K562 (cell line): ENCODE results near the gene CEP131. TPM values are rescaled to one million over a fixed set of nuclear protein-coding genes. Genes with fewer than 3 reads are reported as not detected.
A peak's percentile ranks its signal among the peaks of the same experiment; 100 is the strongest.

Experiments
- ATAC-seq: fragments of 200-7000 bp; cut with Tn5 transposase; 3 replicates; pipeline ENCODE4 v1.9.1; 2020; ENCODE audit warnings: moderate library complexity
- BruUV-seq: library from RNA; stranded (reverse); fragments of 400-500 nt; replicated peaks from 2 replicates; lab custom pipeline; 2021; lab: Mats Ljungman, UMichigan
- CTCF ChIA-PET: fragments of 300-600 bp; formaldehyde crosslinking; extraction: SDS; loops from one replicate; lab custom pipeline; 2021; ENCODE audit warnings: low intra/inter-chr PET ratio; lab: Yijun Ruan, JAX
- POLR2A ChIA-PET: fragments of 300-600, 350-650 bp; sonication (Branson Sonifier 250); formaldehyde crosslinking; extraction: SDS; loops from one replicate; lab custom pipeline; 2021; ENCODE audit warnings: antibody characterized with exemption, inconsistent platforms; lab: Yijun Ruan, JAX
- DNase-seq, 4 experiments: peaks; one replicate each; pipeline versions ENCODE4 v3.0.0 to v3.0.0-alpha.2; 2011 to 2018; ENCODE audit warnings: low spot score in 3 of 4, mixed read lengths in 3 of 4; ENCODE audit errors: extremely low read depth in 1 of 4
- FAIRE-seq: peaks from 2 replicates; lab custom pipeline; 2011; peaks lifted over from hg19 to GRCh38; lab: Jason Lieb, UNC
- H2AFZ ChIP-seq: 2 replicates; pipeline ENCODE4 v1.6.0; 2011; ENCODE audit warnings: low read depth, low read length, control low read depth, inconsistent platforms
- H3K27ac ChIP-seq: fragments of 200-600 bp; 3 replicates; pipeline ENCODE4 v1.8.0; 2011; ENCODE audit warnings: low read depth, mild to moderate bottlenecking, control low read depth, inconsistent platforms, low read length, moderate library complexity, mixed read lengths; ENCODE audit errors: extremely low read depth
- H3K27me3 ChIP-seq, 2 experiments: fragments of 300-600 bp in 1 of 2; 2 replicates in 1 of 2; 3 replicates in 1 of 2; pipeline versions ENCODE4 v1.6.0 to v1.8.0; 2011; ENCODE audit warnings: inconsistent platforms in 2 of 2, low read length in 2 of 2, mild to moderate bottlenecking in 1 of 2, mixed read lengths in 1 of 2, moderate library complexity in 1 of 2; ENCODE audit not compliant: control insufficient read depth in 2 of 2, insufficient read depth in 2 of 2
- H3K36me3 ChIP-seq: fragments of 300-600 bp; 3 replicates; pipeline ENCODE4 v1.8.0; 2011; ENCODE audit warnings: mild to moderate bottlenecking, low read length, inconsistent platforms; ENCODE audit not compliant: control insufficient read depth, insufficient read depth
- H3K4me1 ChIP-seq, 2 experiments: fragments of 200-600 bp in 1 of 2; replicated peaks in 1 of 2; 2 replicates in 1 of 2; 3 replicates in 1 of 2; pipeline versions ENCODE4 v1.5.1 to v1.8.0; 2011; ENCODE audit warnings: inconsistent platforms in 2 of 2, low read length in 2 of 2, mild to moderate bottlenecking in 1 of 2, mixed read lengths in 1 of 2, moderate library complexity in 1 of 2; ENCODE audit not compliant: control insufficient read depth in 2 of 2, insufficient read depth in 2 of 2
- H3K4me2 ChIP-seq: 2 replicates; pipeline ENCODE4 v1.6.1; 2011; ENCODE audit warnings: low read length, control low read depth, inconsistent platforms, mixed read lengths; ENCODE audit not compliant: insufficient read depth
- H3K4me3 ChIP-seq: fragments of 200-600 bp; sonication (generic), shearing (Covaris generic); 2 replicates; pipeline ENCODE4 v1.5.1; 2016; ENCODE audit warnings: control low read depth, inconsistent platforms
- H3K79me2 ChIP-seq: fragments of 200-600 bp; 3 replicates; pipeline ENCODE4 v1.8.0; 2011; ENCODE audit warnings: low read length, inconsistent platforms; ENCODE audit not compliant: control insufficient read depth, insufficient read depth
- H3K9ac ChIP-seq, 2 experiments: 2 replicates each; pipeline versions ENCODE4 v1.6.0 to v1.6.1; 2011; ENCODE audit warnings: low read depth in 2 of 2, low read length in 2 of 2, control low read depth in 1 of 2, inconsistent platforms in 1 of 2, mild to moderate bottlenecking in 1 of 2, mixed read lengths in 1 of 2; ENCODE audit not compliant: insufficient read depth in 1 of 2
- H3K9me1 ChIP-seq: one replicate; pipeline ENCODE4 v1.6.0; 2011; ENCODE audit warnings: inconsistent platforms, mild to moderate bottlenecking, low read length, moderate library complexity; ENCODE audit not compliant: control insufficient read depth, insufficient read depth
- H3K9me3 ChIP-seq: replicated peaks from 2 replicates; pipeline ENCODE4 v1.5.1; 2011; ENCODE audit warnings: low read depth, low read length, inconsistent platforms; ENCODE audit not compliant: control insufficient read depth, insufficient read depth
- H4K20me1 ChIP-seq: replicated peaks from 2 replicates; pipeline ENCODE4 v1.6.1; 2011; ENCODE audit warnings: low read length, inconsistent platforms, mixed read lengths; ENCODE audit not compliant: control insufficient read depth, insufficient read depth
- EGR1 ChIP-seq: fragments of 450-650 bp; conservative IDR thresholded peaks from 2 replicates; pipeline ENCODE4 v1.6.1; 2017; ENCODE audit warnings: mild to moderate bottlenecking
- ESRRA ChIP-seq: fragments of 450-650 bp; IDR thresholded peaks from 2 replicates; pipeline ENCODE4 v1.6.1; 2014; ENCODE audit warnings: low read depth, mild to moderate bottlenecking, moderate library complexity, borderline replicate concordance
- FUS ChIP-seq: fragments of 200-400 bp; formaldehyde crosslinking; optimal IDR thresholded peaks from 2 replicates; pipeline ENCODE3; 2017; ENCODE audit warnings: low read depth, low read length
- RFX5 ChIP-seq: IDR thresholded peaks from 2 replicates; pipeline ENCODE4 v1.6.1; 2011; ENCODE audit warnings: low read depth, mild to moderate bottlenecking, improper control_type of control experiment, low read length
- ZNF778 ChIP-seq: fragments of 450-650 bp; formaldehyde crosslinking; IDR thresholded peaks from 2 replicates; pipeline ENCODE4 v1.4.0; 2020; ENCODE audit warnings: mild to moderate bottlenecking, moderate library complexity
- WGBS: fragments of 100-300 bp; shearing (Covaris generic); methylation state at CpG from one replicate; pipeline ENCODE4 v1.1.6; 2016; ENCODE audit warnings: low coverage, mixed read lengths; ENCODE audit not compliant: insufficient coverage; ENCODE audit errors: missing lambda C conversion rate; 5-methylcytosine and 5-hydroxymethylcytosine counted together
- in situ Hi-C: fragments of 300-500 bp; cut with MboI; formaldehyde crosslinking; loops from 4 replicates; pipeline ENCODE4 v1.15.0; 2018; ENCODE audit warnings: inconsistent platforms, mixed read lengths
- intact Hi-C: fragments of 100-400 bp; cut with micrococcal nuclease; formaldehyde crosslinking; loops from 2 replicates; pipeline ENCODE4 v1.14.2; 2022
- polyA plus RNA-seq, 8 experiments: library from polyadenylated mRNA; depleted of rRNA in 4 of 8; stranded (reverse) in 5 of 8; unstranded in 3 of 8; fragments of >200 nt; fragmentation: Nextera tagmentation in 2 of 8; fragmentation: Illumina TruSeq in 1 of 8; extraction: Ambion mirVana in 2 of 8; extraction: Trizol in 1 of 8; gene quantifications; 2 replicates each; pipeline versions ENCODE4 v1.2.1 to v1.2.3, GENCODE V29; 2011 to 2014; ENCODE audit warnings: inconsistent platforms in 1 of 8, missing spikeins in 1 of 8
- total RNA-seq, 7 experiments: library from RNA; depleted of rRNA in 6 of 7; stranded (reverse); fragments of >200 nt in 6 of 7; fragmentation: Illumina TruSeq in 2 of 7; extraction: Trizol in 2 of 7; gene quantifications; 2 replicates each; pipeline versions ENCODE4 v1.2.1 to v1.2.3, GENCODE V29; 2011 to 2021; ENCODE audit warnings: low replicate concordance in 1 of 7

CEP131 gene
- total and polyA plus RNA-seq, 9 of the 15 experiments (the other 6 are each of a cell fraction or from before 2014, with no cell fraction given), result 0.24 to 21.2 (median 2.3) TPM

DNA sequence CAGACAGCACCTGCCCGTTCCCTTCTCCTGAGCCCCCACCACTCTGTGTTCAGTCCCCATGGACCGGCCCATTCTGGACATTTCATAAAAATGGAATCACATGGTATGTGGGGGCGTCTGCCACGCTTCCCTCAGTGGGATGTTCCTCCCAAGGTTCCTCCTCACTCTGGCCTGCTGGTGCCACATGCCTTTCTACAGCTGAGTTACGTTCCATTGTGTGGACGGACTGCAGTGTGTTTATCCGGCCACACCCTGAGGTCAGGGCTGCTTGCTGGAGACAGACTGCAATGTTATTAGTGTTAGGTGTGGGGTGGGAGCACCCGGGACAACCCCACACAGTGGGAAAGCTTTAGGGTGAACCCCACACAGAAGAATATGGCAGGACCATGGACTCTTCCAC lies 50.8 kb downstream of the CEP131 start:
- no peaks in the 10 kb centered on the region for H3K79me2 ChIP-seq
- no peak overlapping the region for H3K9ac ChIP-seq
- FAIRE-seq (no peak), DNase-seq (no peak)
- no peak overlapping the region for H3K4me3 ChIP-seq
- BruUV-seq, result no TSS peak
- no peaks in the 10 kb centered on the region for H3K9me1 ChIP-seq
- H3K9me3 ChIP-seq, result no peaks in the 10 kb centered on the region; the same call in none of the 2 replicates
- ChIA-PET POLR2A (interaction anchor here (0.6 to 0.8 kb wide), 2 partner anchors 10 to 28 kb away, joined by 3 to 5 read pairs; no protein-coding TSS in a partner anchor), CTCF (no interaction called here)
- intact Hi-C loops, result no loop called here
- peaks cover 5 to 44% of the 10 kb centered on the region in 2 experiments; a peak in 4 of 5 replicates for H3K27me3 ChIP-seq
- peaks cover 0 to 12% of the 10 kb centered on the region in 2 experiments; a peak in 2 of 5 replicates for H3K4me1 ChIP-seq
- H4K20me1 ChIP-seq, result 0 out of 2 replicates have a peak, but pooled peaks cover 5% of the 10 kb centered on the region
- TF ChIP-seq ZNF778 (CRISPR knock-in tag), result no peak
- TF ChIP-seq EGR1, result 0 out of 2 replicates have a peak, but pooled peaks have one; percentile 14
- TF ChIP-seq FUS, result no peak
- no peak for TF ChIP-seq ESRRA
- TF ChIP-seq RFX5, result no peak
- TF ChIP-seq, all 486 proteins: peak for 1
- ATAC-seq, result peak; percentile 36; the same call in 1 of the 3 replicates
- H3K4me2 ChIP-seq, result no peak overlapping the region
- no peak overlapping the region for H2AFZ ChIP-seq
- WGBS, result 15% methylated on average over 8 of the region's 8 CpGs
- in situ Hi-C loops, result no loop called here
- H3K27ac ChIP-seq, result no peak overlapping the region
- H3K36me3 ChIP-seq, result no peaks in the 10 kb centered on the region
